ENCODE measurements around the gene UVRAG.

Gene UVRAG

DNA sequence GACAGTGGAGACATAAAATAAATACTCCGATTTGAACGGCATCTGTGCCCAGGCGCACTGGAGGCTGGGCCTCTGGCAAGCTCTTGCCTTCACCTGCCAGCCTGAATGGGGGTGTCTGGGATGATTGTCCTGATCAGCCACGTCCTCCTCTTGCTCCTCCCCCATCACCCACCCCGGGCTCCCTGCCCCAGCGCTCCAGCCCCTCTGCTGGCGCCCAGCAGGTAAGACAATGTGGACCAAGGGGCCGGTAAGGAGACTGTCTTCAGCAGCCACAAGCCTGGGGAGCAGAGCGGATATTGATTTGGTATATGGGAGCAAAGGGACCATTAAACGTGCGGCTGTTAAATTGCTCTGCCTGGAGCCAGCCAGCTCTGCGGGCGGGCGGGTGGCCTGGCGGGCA is 366.4 kb downstream of the UVRAG start:
- no peak overlapping the region for H3K4ac ChIP-seq (ENCODE audit: low read length)
- no peak overlapping the region for H2BK120ac ChIP-seq (ENCODE audit: low read depth, low read length)
- no peak overlapping the region for H4K91ac ChIP-seq (ENCODE audit: low read depth, low read length, poor library complexity)
- no peak overlapping the region for H2AK5ac ChIP-seq (ENCODE audit: low read depth, low read length)
- peaks cover 0 to 73% (median 0%) of the 10 kb centered on the region in 3 experiments for H3K27me3 ChIP-seq (ENCODE audit: control insufficient read depth in 3 of 3, insufficient read depth in 3 of 3, low read depth in 1 of 3, low read length in 3 of 3)
- WGBS, 2 donors (ENCODE audit: extremely low coverage in 2 of 2, insufficient read length in 2 of 2, insufficient replicate concordance in 1 of 2) = no CpG with 5 or more reads among the region's 15 CpGs
- H3K23ac ChIP-seq (ENCODE audit: low read depth, low read length, poor library complexity) = no peak overlapping the region
- H3K14ac ChIP-seq (ENCODE audit: low read length) = no peak overlapping the region
- peak overlapping the region; percentile 21 for H3K18ac ChIP-seq (ENCODE audit: low read length)
- no peak overlapping the region for H4K8ac ChIP-seq (ENCODE audit: low read depth, low read length)
- no peak overlapping the region for H2BK15ac ChIP-seq (ENCODE audit: low read length)
- no peak overlapping the region for H2AFZ ChIP-seq (ENCODE audit: low read length)
- H3K79me1 ChIP-seq (ENCODE audit: low read depth, low read length) = no peaks in the 10 kb centered on the region
- H2BK12ac ChIP-seq (ENCODE audit: low read length) = no peak overlapping the region
- no peak overlapping the region for H2BK5ac ChIP-seq (ENCODE audit: low read length)
- no peaks in the 10 kb centered on the region for H3K36me3 ChIP-seq (replicated peaks in 1 of 2; ENCODE audit: control insufficient read depth in 2 of 2, insufficient read depth in 2 of 2, low read length in 2 of 2)
- no peak overlapping the region for H3K27ac ChIP-seq (replicated peaks; ENCODE audit: low read length)
- H3K4me1 ChIP-seq (ENCODE audit: control insufficient read depth in 2 of 2, insufficient read depth in 1 of 2, low read depth in 1 of 2, low read length in 2 of 2) = peaks cover 5 to 6% of the 10 kb centered on the region in 2 donors
- H3K9ac ChIP-seq (ENCODE audit: low read depth, low read length, poor library complexity) = no peak overlapping the region
- no peak overlapping the region for H3K4me2 ChIP-seq (ENCODE audit: insufficient read depth, low read length, poor library complexity, severe bottlenecking)
- no peak for DNase-seq (ENCODE audit: low spot score)
- no peaks in the 10 kb centered on the region for H3K9me3 ChIP-seq (replicated peaks in 1 of 2; ENCODE audit: control insufficient read depth in 2 of 2, insufficient read depth in 1 of 2, low read depth in 1 of 2, low read length in 2 of 2)
- H3K4me3 ChIP-seq (ENCODE audit: low read length in 2 of 2) = no peak overlapping the region

DNA sequence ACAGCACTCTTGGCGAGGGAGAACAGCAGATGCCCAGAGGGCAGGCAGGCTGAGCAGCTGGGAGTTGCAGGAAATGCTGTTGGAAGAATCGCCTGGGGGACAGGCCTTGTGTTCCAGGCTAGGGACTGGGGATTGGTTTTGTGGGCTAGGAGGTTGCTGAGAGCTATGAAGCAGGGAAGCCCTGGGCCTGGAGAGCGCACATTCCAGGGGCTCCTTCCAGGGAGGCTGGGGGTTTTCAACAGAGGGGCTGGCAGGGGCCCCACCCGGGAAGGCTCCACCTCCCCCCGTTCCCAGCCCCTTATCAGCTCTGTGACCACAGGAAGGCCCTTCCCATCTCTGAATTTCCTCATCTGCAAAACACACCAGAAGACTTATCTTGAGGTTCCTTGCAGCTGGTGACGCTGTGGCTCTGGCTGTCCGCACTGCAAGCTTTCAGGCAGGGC is 369.6 kb downstream of the UVRAG start:
- no CpG with 5 or more reads among the region's 7 CpGs for WGBS, 2 donors (ENCODE audit: extremely low coverage in 2 of 2, insufficient read length in 2 of 2, insufficient replicate concordance in 1 of 2)

DNA sequence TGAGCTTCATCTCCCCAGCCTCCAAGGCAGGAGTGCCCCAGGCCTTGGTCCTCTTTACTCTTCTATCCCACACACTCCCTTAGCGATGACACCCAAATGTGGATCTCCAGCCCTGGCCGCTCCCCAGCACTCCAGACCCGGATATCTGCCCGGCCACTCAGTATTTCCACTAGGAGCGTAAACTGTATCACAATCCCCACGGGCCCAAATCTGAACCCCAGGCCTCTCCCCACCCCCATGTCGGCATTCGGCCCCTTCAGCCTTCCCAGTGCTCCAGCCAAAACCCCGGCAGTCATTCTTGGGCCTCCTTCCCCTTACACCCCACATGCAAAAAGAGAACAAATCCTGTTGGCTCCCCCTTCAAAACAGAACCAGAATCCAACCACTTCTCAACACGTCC is 370.5 kb downstream of the UVRAG start:
- no peak for DNase-seq (ENCODE audit: low spot score)
- no CpG with 5 or more reads among the region's 10 CpGs for WGBS, 2 donors (ENCODE audit: extremely low coverage in 2 of 2, insufficient read length in 2 of 2, insufficient replicate concordance in 1 of 2)
- H3K4me3 ChIP-seq (ENCODE audit: low read length in 2 of 2) = no peak overlapping the region
- H2BK120ac ChIP-seq (ENCODE audit: low read depth, low read length) = no peak overlapping the region
- no peak overlapping the region for H4K91ac ChIP-seq (ENCODE audit: low read depth, low read length, poor library complexity)
- H2BK15ac ChIP-seq (ENCODE audit: low read length) = peak overlapping the region; percentile 30
- peak overlapping the region; percentile 63 for H3K14ac ChIP-seq (ENCODE audit: low read length)
- H3K4ac ChIP-seq (ENCODE audit: low read length) = no peak overlapping the region
- H3K36me3 ChIP-seq (replicated peaks in 1 of 2; ENCODE audit: control insufficient read depth in 2 of 2, insufficient read depth in 2 of 2, low read length in 2 of 2) = no peaks in the 10 kb centered on the region
- H3K23ac ChIP-seq (ENCODE audit: low read depth, low read length, poor library complexity) = peak overlapping the region; percentile 10
- no peak overlapping the region for H2AK5ac ChIP-seq (ENCODE audit: low read depth, low read length)
- H2AFZ ChIP-seq (ENCODE audit: low read length) = peak overlapping the region; percentile 83
- H3K18ac ChIP-seq (ENCODE audit: low read length) = no peak overlapping the region
- H3K9ac ChIP-seq (ENCODE audit: low read depth, low read length, poor library complexity) = no peak overlapping the region
- H3K4me1 ChIP-seq (ENCODE audit: control insufficient read depth in 2 of 2, insufficient read depth in 1 of 2, low read depth in 1 of 2, low read length in 2 of 2) = peaks cover 6 to 8% of the 10 kb centered on the region in 2 donors
- no peak overlapping the region for H4K8ac ChIP-seq (ENCODE audit: low read depth, low read length)
- H3K27ac ChIP-seq (replicated peaks; ENCODE audit: low read length) = no peak overlapping the region
- H3K79me1 ChIP-seq (ENCODE audit: low read depth, low read length) = no peaks in the 10 kb centered on the region
- no peak overlapping the region for H2BK5ac ChIP-seq (ENCODE audit: low read length)
- no peak overlapping the region for H2BK12ac ChIP-seq (ENCODE audit: low read length)
- H3K9me3 ChIP-seq (replicated peaks in 1 of 2; ENCODE audit: control insufficient read depth in 2 of 2, insufficient read depth in 1 of 2, low read depth in 1 of 2, low read length in 2 of 2) = no peaks in the 10 kb centered on the region
- no peak overlapping the region for H3K4me2 ChIP-seq (ENCODE audit: insufficient read depth, low read length, poor library complexity, severe bottlenecking)
- H3K27me3 ChIP-seq (ENCODE audit: control insufficient read depth in 3 of 3, insufficient read depth in 3 of 3, low read depth in 1 of 3, low read length in 3 of 3) = peaks cover 0 to 49% (median 0%) of the 10 kb centered on the region in 3 experiments

More for the DNA sequence above, 369.6 kb downstream of the UVRAG start:
- Histone ChIP-seq H3K79me1 (ENCODE audit: low read depth, low read length) (no peaks in the 10 kb centered on the region), H2BK5ac (ENCODE audit: low read length) (no peak overlapping the region), H3K36me3 (replicated peaks in 1 of 2; ENCODE audit: control insufficient read depth in 2 of 2, insufficient read depth in 2 of 2, low read length in 2 of 2) (no peaks in the 10 kb centered on the region), H3K9me3 (replicated peaks in 1 of 2; ENCODE audit: control insufficient read depth in 2 of 2, insufficient read depth in 1 of 2, low read depth in 1 of 2, low read length in 2 of 2) (no peaks in the 10 kb centered on the region), H4K8ac (ENCODE audit: low read depth, low read length) (no peak overlapping the region), H3K14ac (ENCODE audit: low read length) (no peak overlapping the region), H3K27ac (replicated peaks; ENCODE audit: low read length) (no peak overlapping the region), H4K91ac (ENCODE audit: low read depth, low read length, poor library complexity) (no peak overlapping the region), H3K4me2 (ENCODE audit: insufficient read depth, low read length, poor library complexity, severe bottlenecking) (no peak overlapping the region), H2BK15ac (ENCODE audit: low read length) (no peak overlapping the region), H3K4me1 (ENCODE audit: control insufficient read depth in 2 of 2, insufficient read depth in 1 of 2, low read depth in 1 of 2, low read length in 2 of 2) (peaks cover 6 to 8% of the 10 kb centered on the region in 2 donors), H3K27me3 (ENCODE audit: control insufficient read depth in 3 of 3, insufficient read depth in 3 of 3, low read depth in 1 of 3, low read length in 3 of 3) (peaks cover 0 to 55% (median 0%) of the 10 kb centered on the region in 3 experiments), H3K23ac (ENCODE audit: low read depth, low read length, poor library complexity) (peak overlapping the region; percentile 44), H3K4me3 (ENCODE audit: low read length in 2 of 2) (no peak overlapping the region), H3K18ac (ENCODE audit: low read length) (no peak overlapping the region), H2AK5ac (ENCODE audit: low read depth, low read length) (peak overlapping the region; percentile 17), H2BK120ac (ENCODE audit: low read depth, low read length) (no peak overlapping the region), H2BK12ac (ENCODE audit: low read length) (no peak overlapping the region), H2AFZ (ENCODE audit: low read length) (no peak overlapping the region), H3K4ac (ENCODE audit: low read length) (no peak overlapping the region), H3K9ac (ENCODE audit: low read depth, low read length, poor library complexity) (peak overlapping the region; percentile 61)
- no peak for DNase-seq (ENCODE audit: low spot score)

DNA sequence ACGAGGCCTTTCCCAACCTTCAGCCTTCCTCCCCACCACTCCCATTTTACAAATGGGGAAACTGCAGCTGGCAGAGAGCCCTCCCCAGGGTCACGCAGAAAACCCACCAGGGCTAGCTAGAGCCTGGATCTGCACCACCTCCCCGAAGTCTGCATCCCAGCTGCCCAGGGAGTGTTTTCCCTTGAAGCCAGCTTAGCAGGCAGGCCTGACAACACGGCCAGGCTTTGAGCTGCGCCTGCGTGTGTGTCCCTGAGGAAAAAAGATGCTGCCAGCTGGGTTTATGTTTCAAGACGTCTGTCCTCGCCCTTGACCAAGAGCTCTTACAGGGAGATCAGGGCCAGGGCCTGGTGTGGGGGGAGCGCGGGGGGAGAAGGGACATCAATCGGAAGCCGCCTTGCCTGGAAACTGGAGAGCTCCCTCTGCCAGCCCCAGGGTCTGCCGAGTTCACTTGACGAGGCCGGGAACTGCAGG is 371.0 kb downstream of the UVRAG start:
- whole genome bisulfite sequencing, 2 donors (ENCODE audit: extremely low coverage in 2 of 2, insufficient read length in 2 of 2, insufficient replicate concordance in 1 of 2) = no CpG with 5 or more reads among the region's 15 CpGs
- Histone ChIP-seq H3K36me3 (replicated peaks in 1 of 2; ENCODE audit: control insufficient read depth in 2 of 2, insufficient read depth in 2 of 2, low read length in 2 of 2) (no peaks in the 10 kb centered on the region), H3K18ac (ENCODE audit: low read length) (no peak overlapping the region)

More for the DNA sequence above, 371.0 kb downstream of the UVRAG start:
- H3K4me3 ChIP-seq (ENCODE audit: low read length in 2 of 2) = peak overlapping the region in 1 of 2 donors; percentile 11
- no peak overlapping the region for H3K9ac ChIP-seq (ENCODE audit: low read depth, low read length, poor library complexity)
- no peak overlapping the region for H4K8ac ChIP-seq (ENCODE audit: low read depth, low read length)
- H3K27ac ChIP-seq (replicated peaks; ENCODE audit: low read length) = no peak overlapping the region
- peak overlapping the region; percentile 31 for H3K14ac ChIP-seq (ENCODE audit: low read length)
- H3K4ac ChIP-seq (ENCODE audit: low read length) = no peak overlapping the region
- H3K9me3 ChIP-seq (replicated peaks in 1 of 2; ENCODE audit: control insufficient read depth in 2 of 2, insufficient read depth in 1 of 2, low read depth in 1 of 2, low read length in 2 of 2) = no peaks in the 10 kb centered on the region
- H3K27me3 ChIP-seq (ENCODE audit: control insufficient read depth in 3 of 3, insufficient read depth in 3 of 3, low read depth in 1 of 3, low read length in 3 of 3) = peaks cover 0 to 48% (median 0%) of the 10 kb centered on the region in 3 experiments
- no peak for DNase-seq (ENCODE audit: low spot score)
- no peaks in the 10 kb centered on the region for H3K79me1 ChIP-seq (ENCODE audit: low read depth, low read length)
- no peak overlapping the region for H3K4me2 ChIP-seq (ENCODE audit: insufficient read depth, low read length, poor library complexity, severe bottlenecking)
- H2BK120ac ChIP-seq (ENCODE audit: low read depth, low read length) = no peak overlapping the region
- no peak overlapping the region for H2BK5ac ChIP-seq (ENCODE audit: low read length)
- no peak overlapping the region for H4K91ac ChIP-seq (ENCODE audit: low read depth, low read length, poor library complexity)
- no peak overlapping the region for H2BK12ac ChIP-seq (ENCODE audit: low read length)
- no peak overlapping the region for H3K23ac ChIP-seq (ENCODE audit: low read depth, low read length, poor library complexity)
- H2BK15ac ChIP-seq (ENCODE audit: low read length) = no peak overlapping the region
- H2AFZ ChIP-seq (ENCODE audit: low read length) = peak overlapping the region; percentile 83
- H3K4me1 ChIP-seq (ENCODE audit: control insufficient read depth in 2 of 2, insufficient read depth in 1 of 2, low read depth in 1 of 2, low read length in 2 of 2) = peaks cover 5 to 8% of the 10 kb centered on the region in 2 donors
- H2AK5ac ChIP-seq (ENCODE audit: low read depth, low read length) = no peak overlapping the region

Data from neuronal stem cell (in vitro differentiated cells).